ENCODE measurements around the gene DNAJB12.
"Not testable (repeated sequence)": the region's sequence is repeated elsewhere in the genome, so short reads cannot be mapped to it uniquely, and the experiment has no call there.

DNAJB12 gene

DNA sequence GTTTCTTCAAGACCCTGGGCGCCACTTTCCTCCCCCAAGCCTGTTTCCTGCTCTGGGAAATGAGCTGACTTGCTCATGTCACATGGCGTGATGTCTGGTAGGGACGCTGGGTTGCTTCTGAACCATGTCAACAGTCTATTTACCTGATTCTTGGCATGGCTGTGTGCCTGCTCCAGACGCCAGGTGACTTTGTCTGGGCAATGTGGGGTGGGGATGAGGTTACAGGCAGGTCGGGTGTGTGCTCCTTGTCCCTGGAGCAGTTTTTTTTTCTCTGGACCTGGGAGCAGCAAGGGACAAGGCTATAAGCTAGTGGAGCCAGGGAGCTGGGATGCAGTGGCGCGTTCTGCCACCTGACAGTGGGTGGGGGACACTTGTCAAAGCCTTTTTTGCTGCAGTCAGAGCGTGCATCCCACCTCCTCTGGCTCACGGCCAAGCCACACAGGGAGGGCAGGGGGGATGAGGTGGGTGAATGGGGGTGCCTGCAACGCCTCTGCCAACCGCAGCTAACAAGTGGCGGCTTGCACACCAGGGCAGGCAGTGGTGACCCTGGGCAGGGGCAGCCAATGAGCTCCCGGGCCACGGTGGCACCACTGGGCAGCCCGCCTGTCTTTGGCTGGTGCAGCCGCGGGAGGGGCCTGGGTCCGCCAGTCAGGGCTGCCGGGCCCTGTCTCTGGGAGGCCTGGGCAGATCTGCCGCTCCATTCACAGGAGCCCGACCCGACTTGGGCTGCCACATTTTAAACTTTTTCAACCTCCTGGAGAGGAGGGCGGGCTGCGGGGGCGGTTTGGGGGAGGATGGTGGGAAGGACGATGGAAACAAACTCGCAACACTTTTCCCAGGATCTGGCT, 22.9 kb downstream of the DNAJB12 start:
- no peak for DNase-seq (ENCODE audit: low read depth)

DNA sequence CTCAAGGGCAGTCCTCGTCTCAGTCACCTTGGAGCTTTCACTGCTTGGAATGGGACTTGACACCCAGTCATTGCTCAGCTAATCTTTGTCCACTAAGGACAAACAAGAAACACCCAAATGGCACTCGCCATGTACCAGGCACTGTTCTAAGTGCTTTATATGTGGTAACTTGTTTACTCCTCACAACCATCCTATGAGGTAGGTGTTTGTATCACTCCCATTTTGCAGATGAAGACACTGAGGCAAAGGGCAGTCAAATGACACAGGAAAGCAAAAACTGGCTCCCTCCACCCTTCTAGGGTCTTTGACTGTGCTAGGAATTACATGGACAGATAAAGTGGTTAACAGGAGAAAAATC, 24.7 kb downstream of the DNAJB12 start:
- DNase-seq (ENCODE audit: low read depth) = no peak

DNA sequence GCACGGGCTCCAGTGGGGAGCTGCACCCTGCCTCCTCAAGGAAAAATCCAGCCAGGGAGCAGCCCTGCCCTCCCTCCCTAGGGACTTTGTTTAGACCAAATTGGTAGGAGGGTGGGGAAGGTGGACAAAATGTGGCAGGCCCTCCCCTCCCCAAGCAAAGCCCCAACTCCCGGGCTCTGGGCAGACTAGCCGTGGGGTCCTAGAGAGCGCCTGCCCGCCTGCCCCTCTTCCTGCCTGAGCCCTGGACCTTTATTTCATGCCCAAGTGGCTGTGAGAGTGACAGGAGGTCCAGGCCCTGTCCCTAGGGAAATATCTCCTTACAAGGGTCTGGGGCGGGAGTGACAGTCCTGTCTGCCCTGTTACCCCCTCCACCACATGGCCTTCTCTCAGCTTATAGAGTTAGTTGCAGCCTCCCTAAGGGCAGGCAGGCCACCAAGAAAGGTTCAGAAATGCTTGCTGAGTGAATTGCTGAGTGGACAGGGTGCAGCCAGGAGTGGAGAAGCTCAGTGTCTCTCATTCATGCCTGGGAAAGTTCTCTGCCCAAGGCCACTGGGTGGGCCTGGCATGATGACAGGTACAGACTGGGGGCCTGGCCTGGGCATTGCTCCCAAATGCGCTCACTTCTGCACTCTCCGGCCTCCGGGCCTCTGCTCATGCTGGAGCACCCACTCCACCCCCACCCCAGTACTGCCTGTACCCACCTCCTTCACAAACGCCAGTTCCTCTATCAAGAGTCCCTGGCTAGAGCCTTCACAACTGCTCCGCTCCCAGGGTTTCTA, 25.2 kb downstream of the DNAJB12 start:
- DNase-seq (ENCODE audit: low read depth) = no peak

DNA sequence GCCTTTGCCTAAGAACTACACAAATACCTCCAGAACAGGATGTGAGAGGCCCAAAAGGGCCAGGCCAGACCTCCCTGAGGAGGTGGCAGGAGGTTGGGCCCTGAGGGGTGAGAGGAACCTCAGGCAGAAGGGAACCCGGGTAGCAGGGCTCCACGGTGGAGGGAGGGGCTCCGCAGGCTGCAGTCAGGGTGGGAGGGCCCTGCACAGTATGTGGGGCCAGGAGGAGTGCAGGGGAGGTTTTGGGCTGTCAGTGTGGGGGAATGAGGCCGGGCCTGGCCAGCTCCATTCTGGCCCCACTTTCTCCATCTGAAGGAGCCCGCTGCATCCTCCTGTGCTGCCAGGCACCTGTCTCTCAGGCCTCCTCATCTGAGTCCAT, 25.9 kb downstream of the DNAJB12 start:
- no peak for DNase-seq (ENCODE audit: low read depth)

DNA sequence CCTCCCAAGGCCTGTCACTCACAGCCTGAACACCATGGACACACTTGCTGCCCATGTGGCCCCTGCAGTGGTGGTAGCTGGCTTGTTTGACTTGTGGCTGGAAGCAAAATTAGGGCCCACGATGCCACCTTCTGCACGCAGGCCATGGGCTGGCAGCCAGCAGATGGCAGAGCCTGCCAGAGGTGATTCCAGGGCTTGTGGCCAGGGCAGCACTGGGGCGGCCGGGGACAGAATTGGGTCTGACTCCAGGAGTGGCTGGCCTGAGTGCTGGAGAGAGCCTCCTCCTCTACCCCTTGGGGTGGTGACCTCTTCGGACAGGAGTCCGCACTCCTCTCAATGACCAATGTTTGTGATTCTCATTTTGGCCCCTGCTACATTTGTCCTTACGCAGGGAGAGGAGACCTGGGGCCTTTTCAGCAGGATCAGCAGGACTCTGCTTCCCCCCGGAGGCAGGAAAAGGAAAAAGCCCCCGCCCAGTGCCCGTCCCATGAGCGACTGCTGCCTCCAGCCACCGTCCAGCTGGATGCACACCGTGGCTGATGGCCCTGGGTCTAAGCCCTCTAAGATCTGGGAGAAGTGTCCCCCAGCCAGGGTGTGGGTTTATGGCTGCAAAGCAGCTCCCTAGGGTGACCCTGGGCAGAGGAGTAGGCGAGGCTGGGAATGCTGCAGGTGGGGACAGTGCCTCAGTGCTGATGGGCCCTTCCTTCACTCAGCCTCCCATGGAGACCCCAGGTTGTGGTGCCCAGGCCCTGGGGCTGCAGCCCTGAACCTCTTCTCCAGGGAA, 26.5 kb downstream of the DNAJB12 start:
- no peak for DNase-seq (ENCODE audit: low read depth)

DNA sequence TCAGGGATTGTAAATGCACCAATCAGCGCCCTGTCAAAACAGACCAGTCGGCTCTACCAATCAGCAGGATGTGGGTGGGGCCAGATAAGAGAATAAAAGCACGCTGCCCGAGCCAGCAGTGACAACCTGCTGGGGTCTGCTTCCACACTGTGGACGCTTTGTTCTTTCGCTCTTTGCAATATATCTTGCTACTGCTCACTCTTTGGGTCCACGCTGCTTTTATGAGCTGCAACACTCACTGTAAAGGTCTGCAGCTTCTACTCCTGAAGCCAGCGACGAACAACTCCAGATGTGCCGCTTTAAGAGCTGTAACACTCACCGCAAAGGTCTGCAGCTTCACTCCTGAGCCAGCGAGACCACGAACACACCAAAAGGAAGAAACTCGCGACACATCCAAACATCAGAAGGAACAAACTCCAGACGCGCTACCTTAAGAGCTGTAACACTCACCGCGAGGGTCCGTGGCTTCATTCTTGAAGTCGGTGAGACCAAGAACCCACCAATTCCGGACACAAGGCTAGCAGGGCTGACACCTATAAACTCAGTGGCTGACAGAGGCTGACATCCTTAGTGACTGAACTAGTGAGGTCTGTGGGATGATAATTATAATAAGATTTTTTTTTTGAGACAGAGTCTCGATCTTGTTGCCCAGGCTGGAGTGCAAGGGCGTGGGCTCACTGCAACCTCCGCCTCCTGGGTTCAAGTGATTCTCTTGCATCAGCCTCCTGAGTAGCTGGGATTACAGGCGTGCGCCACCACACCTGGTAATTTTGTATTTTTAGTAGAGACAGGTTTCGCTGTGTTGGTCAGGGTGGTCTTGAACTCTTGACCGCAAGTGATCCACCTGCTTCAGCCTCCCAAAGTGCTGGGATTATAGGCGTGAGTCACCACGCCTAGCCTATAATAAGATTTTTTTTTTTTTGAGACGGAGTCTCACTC, 27.8 kb downstream of the DNAJB12 start:
- DNase-seq (ENCODE audit: low read depth) = not testable (repeated sequence)

DNA sequence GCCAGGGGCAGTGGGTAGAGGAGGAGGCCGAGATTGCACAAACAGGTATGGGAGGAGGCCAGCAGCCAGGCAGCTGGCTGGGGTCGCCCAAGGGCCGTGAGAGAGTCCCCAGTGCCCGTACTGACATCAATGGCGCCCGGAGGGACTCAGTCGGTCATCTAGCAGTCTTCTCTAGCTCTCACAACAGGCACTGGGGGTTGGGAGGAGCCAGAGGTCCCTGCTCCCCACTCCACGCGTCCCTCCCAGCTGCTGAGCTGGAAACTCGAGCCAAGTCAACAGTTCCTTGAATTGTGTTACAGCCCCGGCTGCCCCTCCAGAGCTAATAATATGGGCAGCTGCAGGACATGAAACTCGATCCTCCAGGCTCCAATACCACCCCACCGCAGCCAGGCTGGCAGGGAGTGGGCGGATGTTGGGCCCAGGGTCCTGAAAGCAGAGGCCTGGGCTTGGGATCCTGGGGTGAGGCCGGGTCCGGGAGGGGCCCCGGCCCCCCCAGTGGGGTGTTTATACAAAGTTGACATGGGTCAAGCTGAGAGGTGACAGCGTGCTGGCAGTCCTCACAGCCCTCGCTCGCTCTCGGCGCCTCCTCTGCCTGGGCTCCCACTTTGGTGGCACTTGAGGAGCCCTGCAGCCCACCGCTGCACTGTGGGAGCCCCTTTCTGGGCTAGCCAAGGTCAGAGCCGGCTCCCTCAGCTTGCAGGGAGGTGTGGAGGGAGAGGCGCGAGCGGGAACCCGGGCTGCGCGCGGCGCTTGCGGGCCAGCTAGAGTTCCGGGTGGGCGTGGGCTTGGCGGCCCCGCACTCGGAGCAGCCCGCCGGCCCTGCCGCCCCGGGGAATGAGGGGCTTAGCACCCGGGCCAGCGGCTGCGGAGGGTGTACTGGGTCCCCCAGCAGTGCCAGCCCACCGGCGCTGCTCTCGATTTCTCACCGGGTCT, 29.2 kb downstream of the DNAJB12 start:
- not testable (repeated sequence) for DNase-seq (ENCODE audit: low read depth)

DNA sequence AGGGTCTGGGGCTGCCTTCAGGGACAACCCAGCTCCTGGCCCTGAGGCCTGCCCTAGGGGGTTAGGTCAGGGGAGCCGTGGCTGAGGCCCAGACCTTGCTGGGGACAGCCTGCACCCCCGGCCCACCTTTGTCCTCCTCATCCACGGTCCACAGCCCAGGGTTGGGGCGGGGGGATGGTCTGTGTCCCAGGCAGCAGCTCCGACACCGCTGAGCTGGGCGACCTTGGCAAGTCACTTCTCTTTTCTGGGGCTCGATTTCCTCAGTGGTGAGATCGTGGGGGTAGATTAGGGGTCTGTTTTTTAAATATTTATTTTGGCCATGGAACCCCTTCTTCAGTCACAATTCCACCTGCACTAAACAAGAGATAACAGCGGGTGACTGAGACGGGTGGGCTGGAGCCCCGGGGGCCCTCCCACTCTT, 30.9 kb downstream of the DNAJB12 start:
- no peak for DNase-seq (ENCODE audit: low read depth)

DNA sequence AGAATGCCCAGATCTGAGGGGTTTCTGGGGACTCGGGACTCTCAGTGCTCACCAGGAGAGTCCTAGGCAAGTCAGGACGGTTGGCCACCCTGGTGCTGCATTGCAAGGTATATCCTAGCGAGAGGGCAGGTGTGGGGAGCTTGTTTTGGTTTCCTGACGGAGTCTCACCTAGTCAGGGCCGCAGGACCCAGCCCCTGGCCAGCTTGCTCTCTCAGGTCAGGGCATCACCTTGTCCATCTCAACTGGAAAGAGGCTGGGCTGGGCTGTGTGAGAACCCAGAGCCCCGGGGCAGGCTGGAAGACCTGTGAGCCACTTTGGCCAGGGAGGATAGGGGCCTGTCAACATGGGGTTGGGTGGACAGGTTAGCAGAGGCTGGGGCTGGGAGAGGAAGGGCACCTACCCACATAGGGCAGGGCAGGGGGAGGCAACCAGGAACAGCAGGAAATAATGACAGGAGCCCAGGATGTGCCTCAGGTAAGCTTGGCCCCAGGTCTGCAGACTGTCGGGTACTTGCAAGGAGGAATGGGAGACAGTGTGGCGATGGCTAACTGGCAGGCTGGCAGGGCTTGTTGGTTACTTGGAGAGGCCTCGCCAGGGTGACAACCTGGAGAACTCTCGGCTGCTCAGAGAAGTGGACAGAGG, 31.5 kb downstream of the DNAJB12 start:
- DNase-seq (ENCODE audit: low read depth) = no peak

DNA sequence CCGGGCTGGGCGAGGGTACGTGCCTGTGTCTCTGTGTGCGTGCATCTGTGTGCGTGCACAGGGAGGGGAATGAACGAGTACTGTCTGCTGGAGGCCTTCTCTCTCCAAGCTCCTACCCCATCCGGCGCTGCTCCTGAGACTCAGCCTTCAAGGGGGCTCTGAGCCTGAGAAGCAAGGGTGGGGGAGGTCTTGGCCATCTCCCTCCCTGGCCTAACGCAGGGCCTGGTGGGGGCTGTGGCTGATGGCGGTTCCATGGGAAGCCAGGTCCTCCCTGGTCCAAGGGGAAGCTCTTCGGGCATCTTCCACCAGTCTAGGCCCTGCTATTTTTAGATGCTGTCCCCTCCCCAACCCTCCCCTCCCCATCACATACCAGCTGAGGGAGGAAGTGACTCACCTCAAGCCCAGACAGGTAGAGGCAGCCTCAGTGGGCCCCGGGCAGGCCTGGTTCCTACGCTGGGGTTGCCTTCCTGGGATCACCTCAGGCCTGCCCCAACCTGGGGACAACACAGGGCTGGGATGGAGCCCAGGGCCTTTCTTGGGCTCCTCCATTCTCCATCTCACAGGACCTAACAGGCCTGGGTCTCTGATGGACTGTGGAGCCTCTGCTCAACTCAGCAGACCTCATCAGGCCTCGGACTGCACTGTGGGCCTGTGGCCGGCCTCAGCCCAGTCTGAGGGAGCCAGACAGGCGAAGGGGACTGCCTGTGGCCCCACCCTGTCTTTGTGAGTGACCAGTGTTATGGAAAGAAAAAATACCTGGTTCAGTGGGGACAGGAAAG, 32.2 kb downstream of the DNAJB12 start:
- DNase-seq (ENCODE audit: low read depth) = no peak

DNA sequence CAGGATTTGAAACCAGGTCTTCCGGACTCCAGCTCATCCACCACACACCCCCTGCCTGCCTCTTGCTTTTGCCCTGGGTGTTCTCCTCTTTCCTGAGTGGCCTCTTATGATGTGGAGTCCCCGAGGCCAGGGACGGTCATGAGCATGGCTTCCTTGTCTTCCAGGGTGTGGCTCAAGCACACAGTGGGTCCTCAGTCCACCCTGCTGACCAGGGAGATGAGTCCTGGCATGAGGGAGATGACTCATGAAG, 32.8 kb downstream of the DNAJB12 start:
- no peak for DNase-seq (ENCODE audit: low read depth)

DNA sequence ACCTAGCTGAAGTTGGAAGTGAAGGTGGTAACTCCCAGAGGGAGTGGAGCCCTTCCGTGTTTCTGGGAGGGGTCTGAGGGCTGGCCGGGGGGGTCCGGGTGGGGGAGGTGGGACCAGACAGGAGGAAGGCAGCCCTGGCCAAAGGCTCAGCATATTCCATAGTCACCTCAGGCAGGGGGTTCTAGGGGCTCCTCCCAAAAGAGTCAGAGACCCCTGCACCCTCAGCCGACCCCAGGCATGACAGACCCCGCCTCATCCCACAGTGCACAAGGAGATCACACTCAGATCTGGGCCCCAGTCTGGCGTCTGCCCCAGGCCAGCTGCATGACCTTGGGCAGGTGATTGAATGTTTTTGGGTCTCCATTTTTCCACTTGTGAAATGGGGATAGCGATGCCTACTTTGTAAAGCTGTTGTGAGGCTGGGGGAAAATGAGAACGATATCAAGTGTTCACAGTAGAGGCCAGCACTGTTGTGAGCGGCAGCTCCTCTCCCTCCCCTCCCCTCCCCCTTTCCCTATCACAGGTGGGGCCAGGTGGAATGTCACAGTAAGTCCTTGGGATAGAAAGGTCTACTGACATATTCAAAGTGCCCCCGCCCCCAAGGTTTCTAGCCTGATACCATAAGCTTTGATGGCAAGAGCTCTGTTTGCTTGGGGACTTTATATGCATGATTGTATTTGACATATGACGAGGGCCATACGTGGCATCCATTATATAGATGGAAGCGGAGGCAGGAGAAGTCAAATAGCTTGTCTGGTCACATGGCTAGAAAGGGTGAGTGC, 33.3 kb downstream of the DNAJB12 start:
- DNase-seq (ENCODE audit: low read depth) = no peak

DNA sequence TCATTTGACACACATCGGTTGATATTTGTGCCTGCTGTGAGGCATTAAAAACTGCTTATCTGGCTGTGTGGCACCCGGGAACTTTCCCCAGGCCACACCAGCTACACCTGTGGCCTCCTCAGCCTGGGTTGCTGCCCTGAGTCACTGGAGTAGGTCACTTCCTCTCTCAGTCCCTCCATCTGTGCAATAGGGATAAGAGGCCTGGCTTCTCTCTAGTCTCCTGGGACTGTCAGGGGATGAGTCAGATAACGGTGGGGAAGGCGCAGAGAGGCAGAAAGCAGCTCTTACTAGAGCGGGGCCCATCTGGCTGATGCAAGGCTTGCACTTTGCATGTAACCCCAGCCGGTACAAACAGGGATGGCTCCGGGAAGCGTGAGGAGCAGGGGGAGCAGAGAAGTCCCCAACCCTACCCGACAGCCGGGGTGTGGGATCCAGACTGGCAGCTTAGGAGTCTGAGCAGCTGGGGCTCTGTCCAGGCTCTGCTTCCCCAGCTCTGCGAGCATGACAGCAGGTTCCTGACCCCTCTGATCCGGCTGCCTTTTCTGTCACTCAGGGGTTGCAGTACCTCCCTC, 34.0 kb downstream of the DNAJB12 start:
- peak; percentile 98 for DNase-seq (ENCODE audit: low read depth)

DNA sequence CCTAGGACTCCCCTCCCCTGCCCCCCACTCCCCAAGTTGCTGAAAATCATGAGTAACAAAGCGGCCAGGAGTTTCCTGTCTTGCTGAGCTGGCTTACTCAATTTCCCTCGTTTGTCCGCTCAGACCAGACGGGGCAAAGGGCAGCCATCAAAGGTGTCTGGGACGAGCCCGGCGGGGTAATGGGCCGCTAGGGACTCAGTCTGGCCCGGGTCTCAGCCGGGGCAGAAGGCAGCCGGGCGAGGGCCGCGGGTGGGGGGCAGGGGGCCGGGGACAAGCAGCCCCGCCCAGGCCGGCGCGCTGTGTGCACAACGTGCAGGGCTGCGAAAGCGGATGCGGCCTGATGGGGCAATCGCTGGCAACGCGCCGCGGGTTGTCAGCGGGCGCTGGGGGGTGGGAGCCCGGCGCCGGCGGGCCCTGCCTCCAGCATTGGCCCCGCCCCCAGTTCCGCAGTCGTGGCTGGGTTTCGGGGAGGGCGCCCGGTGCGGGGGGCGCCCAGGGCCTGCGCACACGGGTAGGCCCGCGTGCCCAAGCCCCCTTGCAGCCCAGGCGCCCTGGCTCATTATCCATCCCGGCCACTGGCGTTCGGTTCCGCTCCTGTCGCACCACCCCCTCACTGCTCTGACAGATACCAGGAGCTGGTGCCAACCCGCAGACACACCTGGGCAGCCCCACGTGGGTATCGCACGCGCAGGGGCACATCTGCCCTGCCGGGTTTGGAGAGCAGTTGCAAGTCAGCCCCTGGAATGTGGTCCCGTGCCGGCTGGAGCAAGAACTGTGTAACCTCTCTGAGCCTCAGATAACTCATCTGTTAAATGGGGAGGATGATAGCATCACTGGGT, 35.1 kb downstream of the DNAJB12 start:
- DNase-seq (ENCODE audit: low read depth) = peak; percentile 60

DNA sequence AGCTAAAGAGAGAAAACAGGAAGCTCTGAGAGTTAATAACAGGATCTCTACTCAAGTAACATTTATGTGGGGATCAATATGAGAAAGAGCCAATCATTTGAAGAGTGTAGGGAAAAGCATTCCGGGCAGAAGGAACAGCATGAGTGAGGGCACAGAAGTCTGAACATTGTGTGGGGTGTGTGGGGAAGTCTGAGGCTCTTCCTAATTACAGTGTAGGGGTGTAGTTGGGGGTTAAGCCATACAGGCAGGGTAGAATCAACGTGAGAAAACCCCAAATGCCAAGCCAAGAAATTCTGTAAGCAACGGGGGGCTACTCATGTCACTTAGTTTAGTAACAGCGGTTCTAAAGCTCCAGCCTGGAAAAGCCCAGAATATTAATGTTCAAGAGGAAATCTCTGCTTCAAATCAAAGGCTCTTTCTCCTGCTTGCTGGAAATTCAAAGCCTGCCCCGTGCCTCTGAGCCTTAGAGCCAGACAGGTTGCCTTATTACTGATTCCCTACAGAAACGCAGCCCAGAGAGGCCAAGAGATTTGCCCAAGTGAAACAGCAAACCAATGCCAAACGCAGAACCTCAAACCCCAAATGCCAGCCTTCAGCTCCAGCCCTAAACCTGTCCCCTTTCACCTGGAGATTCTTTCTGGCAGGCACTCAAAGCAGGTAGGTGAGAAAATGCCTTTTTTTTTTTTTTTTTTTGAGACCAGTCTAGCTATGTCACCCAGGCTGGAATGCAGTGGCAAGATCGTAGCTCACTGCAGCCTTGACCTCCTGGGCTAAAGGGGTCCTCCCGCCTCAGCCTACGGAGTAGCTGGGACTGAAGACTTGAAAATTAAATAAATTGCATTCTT, 36.1 kb downstream of the DNAJB12 start:
- no peak for DNase-seq (ENCODE audit: low read depth)

DNA sequence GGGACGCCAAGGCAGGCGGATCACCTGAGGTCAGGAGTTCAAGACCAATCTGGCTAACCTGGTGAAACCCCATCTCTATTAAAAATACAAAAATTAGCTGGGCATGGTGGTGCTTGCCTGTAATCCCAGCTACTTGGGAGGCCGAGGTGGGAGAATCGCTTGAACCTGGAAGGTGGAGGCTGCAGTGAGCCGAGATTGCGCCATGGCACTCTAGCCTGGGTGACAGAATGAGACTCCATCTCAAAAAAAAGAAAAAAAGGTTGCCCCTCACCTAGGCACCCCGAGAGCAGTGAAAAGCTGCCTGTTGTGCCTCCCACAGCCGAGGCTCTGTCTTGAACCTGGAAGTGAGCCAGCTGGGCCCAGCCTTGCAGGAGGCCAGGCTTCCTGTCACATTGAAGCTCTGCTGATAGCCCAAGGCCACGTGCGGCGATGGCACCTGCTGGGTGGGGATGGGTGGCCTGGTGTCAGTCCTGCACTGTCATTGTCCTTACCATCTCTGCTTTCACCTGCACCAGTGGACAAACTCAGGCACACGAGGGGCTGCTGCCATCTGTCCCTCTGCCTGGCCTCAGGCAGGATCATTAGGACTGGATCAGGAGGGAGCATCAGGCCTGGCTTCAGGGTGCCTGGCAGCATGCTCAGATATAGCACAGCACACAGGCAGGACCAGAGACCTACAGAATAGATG, 37.8 kb downstream of the DNAJB12 start:
- no peak for DNase-seq (ENCODE audit: low read depth)

Measured in HS-5 (cell line).